ENCODE measurements around the gene RREB1. TPM values are rescaled to one million over a fixed set of nuclear protein-coding genes. Genes with fewer than 3 reads are reported as not detected.

Gene RREB1
- polyA plus RNA-seq, 1 donor from 2014 or later, result not detected

GRCh38 chr6:7261032-7261841 is 153.5 kb downstream of the RREB1 start:
- H3F3A ChIP-seq (ENCODE audit: insufficient read depth, low read length, poor library complexity, severe bottlenecking), result no peaks in the 10 kb centered on the region
- peak overlapping the region; percentile 85 for H2AFZ ChIP-seq (ENCODE audit: low read depth, low read length)
- no peaks in the 10 kb centered on the region for H3K36me3 ChIP-seq (ENCODE audit: insufficient read depth, low read length)
- H4K20me1 ChIP-seq (ENCODE audit: insufficient read depth), result no peaks in the 10 kb centered on the region
- TF ChIP-seq REST (IDR thresholded peaks at IDR 0.05; ENCODE audit: borderline replicate concordance) (no peak), RAD21 (conservative IDR thresholded peaks at IDR 0.05) (no peak), TAF1 (IDR thresholded peaks at IDR 0.05; ENCODE audit: low read depth) (no peak), EP300 (conservative IDR thresholded peaks at IDR 0.05; ENCODE audit: poor library complexity, severe bottlenecking) (no peak), EZH2 (IDR thresholded peaks at IDR 0.05; ENCODE audit: borderline replicate concordance, insufficient read depth, low read length, poor library complexity, severe bottlenecking) (no peak), POLR2AphosphoS5 (IDR thresholded peaks at IDR 0.05) (no peak), MXI1 (conservative IDR thresholded peaks at IDR 0.05; ENCODE audit: poor library complexity, severe bottlenecking) (no peak), CTCF (IDR thresholded peaks at IDR 0.05; ENCODE audit: poor library complexity, severe bottlenecking) (peak; percentile 41)
- peaks cover 4% of the 10 kb centered on the region for H3K9me3 ChIP-seq (ENCODE audit: low read length)
- no peaks in the 10 kb centered on the region for H3K79me2 ChIP-seq (replicated peaks; ENCODE audit: insufficient read depth, low read length)
- no peaks in the 10 kb centered on the region for H3K27me3 ChIP-seq (ENCODE audit: insufficient read depth, low read depth, low read length)
- peak overlapping the region; percentile 61 for H3K4me3 ChIP-seq (ENCODE audit: low read length)
- no peak overlapping the region for H3K27ac ChIP-seq (ENCODE audit: low read length)
- H3K9ac ChIP-seq (ENCODE audit: low read length), result peak overlapping the region; percentile 45
- H3K9me2 ChIP-seq (ENCODE audit: insufficient read depth, low read length), result no peaks in the 10 kb centered on the region
- H3K4me2 ChIP-seq (ENCODE audit: low read length), result peak overlapping the region; percentile 14

GRCh38 chr6:7261852-7262461 is 154.2 kb downstream of the RREB1 start:
- no peak overlapping the region for H3K27ac ChIP-seq (ENCODE audit: low read length)
- H3K4me3 ChIP-seq (ENCODE audit: low read length), result peak overlapping the region; percentile 61
- peak overlapping the region; percentile 85 for H2AFZ ChIP-seq (ENCODE audit: low read depth, low read length)
- H3F3A ChIP-seq (ENCODE audit: insufficient read depth, low read length, poor library complexity, severe bottlenecking), result no peaks in the 10 kb centered on the region
- H3K9me3 ChIP-seq (ENCODE audit: low read length), result peaks cover 5% of the 10 kb centered on the region
- H3K9ac ChIP-seq (ENCODE audit: low read length), result peak overlapping the region; percentile 45
- TF ChIP-seq CTCF (IDR thresholded peaks at IDR 0.05; ENCODE audit: poor library complexity, severe bottlenecking), result no peak
- H4K20me1 ChIP-seq (ENCODE audit: insufficient read depth), result no peaks in the 10 kb centered on the region
- no peaks in the 10 kb centered on the region for H3K36me3 ChIP-seq (ENCODE audit: insufficient read depth, low read length)
- no peaks in the 10 kb centered on the region for H3K27me3 ChIP-seq (ENCODE audit: insufficient read depth, low read depth, low read length)
- H3K4me2 ChIP-seq (ENCODE audit: low read length), result no peak overlapping the region
- H3K79me2 ChIP-seq (replicated peaks; ENCODE audit: insufficient read depth, low read length), result no peaks in the 10 kb centered on the region
- no peaks in the 10 kb centered on the region for H3K9me2 ChIP-seq (ENCODE audit: insufficient read depth, low read length)
